KOPT-K1 (cell line): Measurements from ENCODE around the gene REG4.

Experiments
- H3K27ac ChIP-seq: fragments of 200-600 bp; sonication (generic); 2 replicates; pipeline ENCODE4 v1.5.1; 2016; ENCODE audit warnings: antibody characterized with exemption, mild to moderate bottlenecking, low read depth, low read length; ENCODE audit not compliant: poor library complexity, severe bottlenecking
- H3K36me3 ChIP-seq: fragments of 200-600 bp; sonication (generic); 2 replicates; pipeline ENCODE4 v1.5.1; 2017; ENCODE audit warnings: antibody characterized with exemption, mild to moderate bottlenecking, low read length, moderate library complexity; ENCODE audit not compliant: insufficient read depth
- H3K9me3 ChIP-seq: fragments of 200-600 bp; sonication (generic); 2 replicates; pipeline ENCODE4 v1.5.1; 2017; ENCODE audit warnings: antibody characterized with exemption, low read length, mild to moderate bottlenecking; ENCODE audit not compliant: insufficient read depth, poor library complexity, severe bottlenecking

The REG4 gene

DNA sequence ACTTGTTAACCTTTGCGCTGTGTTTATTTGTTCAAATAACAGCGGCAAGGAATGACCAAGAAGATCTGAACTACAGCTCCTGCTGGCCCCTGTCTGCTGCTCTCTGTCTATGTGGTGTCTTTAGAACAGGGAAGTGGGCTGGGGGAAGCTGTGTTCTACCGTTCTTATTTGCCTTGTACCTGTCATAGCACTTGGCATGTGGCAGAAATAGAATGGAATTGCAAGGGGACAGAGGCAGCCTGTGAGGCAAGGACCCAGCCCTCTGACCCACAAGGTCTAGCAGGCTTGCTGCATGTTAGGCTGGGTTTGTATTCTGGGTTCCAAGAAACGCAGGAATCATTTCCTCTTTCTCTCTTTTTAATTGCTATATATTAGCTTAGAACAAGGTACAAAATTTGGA is 63.2 kb downstream of the REG4 start:
- H3K36me3 ChIP-seq, result peaks cover 16% of the 10 kb centered on the region
- no peaks in the 10 kb centered on the region for H3K9me3 ChIP-seq
- no peak overlapping the region for H3K27ac ChIP-seq

DNA sequence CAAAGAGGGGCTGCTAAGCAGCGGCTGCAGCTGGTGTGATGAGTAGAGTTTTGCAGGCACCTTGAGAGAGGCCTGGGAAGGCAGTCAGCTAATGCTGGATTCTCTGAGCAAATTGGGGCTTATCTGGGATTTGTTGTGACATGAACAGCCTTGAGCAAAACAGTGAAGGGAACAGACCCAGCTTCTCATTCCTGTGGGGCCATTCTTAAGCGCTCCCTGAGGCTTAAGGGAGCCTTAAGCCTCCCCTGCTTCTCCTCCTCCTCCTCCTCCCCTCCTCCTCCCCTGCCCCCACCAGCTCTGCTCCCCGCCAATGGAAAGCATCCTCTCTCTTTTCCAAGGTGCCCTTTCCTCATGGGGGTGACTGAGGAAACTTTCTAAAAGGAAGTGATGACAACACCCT is 63.8 kb downstream of the REG4 start:
- no peak overlapping the region for H3K27ac ChIP-seq
- peaks cover 22% of the 10 kb centered on the region for H3K36me3 ChIP-seq
- no peaks in the 10 kb centered on the region for H3K9me3 ChIP-seq

DNA sequence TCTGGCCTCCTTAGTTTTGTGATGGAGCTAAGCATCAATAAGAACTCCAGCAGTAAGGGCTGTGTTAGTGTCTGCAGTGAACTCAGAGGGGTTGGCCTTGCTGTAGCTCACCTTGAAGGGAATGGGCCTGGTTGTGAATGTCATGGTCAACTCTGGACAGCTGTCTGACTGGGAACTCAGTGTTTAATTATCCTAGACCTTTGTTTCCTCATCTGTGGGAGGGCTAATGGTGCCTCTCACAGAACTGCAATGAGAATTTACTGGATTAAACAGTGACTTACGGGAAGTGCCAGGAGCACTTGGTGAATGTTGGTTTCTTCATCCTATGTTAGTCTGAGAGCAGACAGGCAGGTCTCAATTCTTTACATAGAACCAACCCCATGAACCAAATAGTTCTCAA is 66.2 kb downstream of the REG4 start:
- no peak overlapping the region for H3K27ac ChIP-seq
- H3K9me3 ChIP-seq, result no peaks in the 10 kb centered on the region
- H3K36me3 ChIP-seq, result peaks cover 46% of the 10 kb centered on the region

DNA sequence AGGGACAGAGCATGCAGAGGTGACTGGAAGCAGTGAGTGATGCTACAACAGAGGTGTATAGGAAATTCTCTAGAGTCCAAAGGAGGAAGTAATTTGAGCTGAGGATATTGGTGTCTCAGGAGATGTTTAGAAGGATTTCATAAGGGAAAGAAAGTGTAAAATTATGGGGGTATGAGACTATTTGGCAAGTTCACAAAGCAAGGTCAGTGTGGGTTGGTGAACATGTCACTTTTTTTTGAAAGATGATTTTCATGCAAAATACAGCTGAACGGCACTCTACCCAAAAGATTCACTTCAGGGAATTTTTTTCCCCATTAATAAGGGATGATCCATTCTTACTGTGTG is 66.7 kb downstream of the REG4 start:
- Histone ChIP-seq H3K36me3 (peaks cover 50% of the 10 kb centered on the region), H3K27ac (no peak overlapping the region), H3K9me3 (no peaks in the 10 kb centered on the region)
